Measurements from ENCODE around the gene STK32C.

STK32C gene

DNA sequence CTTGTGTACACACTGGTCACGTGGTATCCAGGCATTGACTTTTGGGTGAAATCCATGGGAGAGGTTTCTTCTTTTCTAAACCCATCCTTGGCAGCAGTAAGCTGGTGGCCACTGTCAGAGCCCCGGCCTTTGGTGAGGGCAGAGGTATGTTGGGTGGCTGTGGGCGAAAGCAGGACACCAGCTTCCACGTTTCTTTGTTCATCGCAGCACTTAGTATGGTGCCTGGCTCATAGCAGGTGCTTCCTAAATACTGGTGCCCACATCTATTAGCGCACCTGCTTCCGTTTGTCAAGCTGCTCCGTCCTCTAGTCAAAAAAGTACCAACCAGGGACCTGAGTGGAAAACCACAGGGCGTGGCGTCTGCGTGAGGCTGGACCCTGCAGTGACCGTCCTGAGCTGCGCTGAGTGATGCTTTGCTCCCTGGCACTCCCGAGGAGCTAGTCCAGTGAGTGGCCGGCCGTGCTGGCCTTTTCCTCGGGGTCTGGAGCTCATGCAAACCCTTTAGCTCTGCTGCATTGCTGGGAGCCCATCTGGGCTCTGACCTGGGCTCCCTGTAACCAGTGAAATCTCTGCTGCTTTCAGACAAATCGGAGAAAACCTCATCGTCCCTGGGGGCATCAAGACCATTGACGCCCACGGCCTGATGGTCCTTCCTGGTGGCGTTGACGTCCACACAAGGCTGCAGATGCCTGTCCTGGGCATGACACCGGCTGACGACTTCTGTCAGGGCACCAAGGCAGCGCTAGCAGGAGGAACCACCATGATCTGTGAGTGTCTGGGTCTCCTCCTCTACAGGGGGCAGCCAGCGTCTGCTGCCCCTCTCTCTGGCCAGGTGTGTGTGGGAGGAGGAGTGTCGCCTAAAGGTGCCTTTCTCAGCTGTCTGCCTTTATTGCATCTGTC, 115.4 kb downstream of the STK32C start:
- H3K4me3 ChIP-seq (ENCODE audit: low read length in 2 of 2) = no peak overlapping the region
- no peaks in the 10 kb centered on the region for H3K9me3 ChIP-seq (ENCODE audit: control insufficient read depth in 2 of 2, low read length in 2 of 2)
- H3K4me1 ChIP-seq (ENCODE audit: control insufficient read depth in 2 of 2, insufficient read depth in 2 of 2, low read length in 2 of 2) = no peaks in the 10 kb centered on the region
- no peak overlapping the region for H3K9ac ChIP-seq (ENCODE audit: low read depth in 1 of 2, low read length in 2 of 2)
- H3K27ac ChIP-seq (ENCODE audit: low read depth in 2 of 2, low read length in 2 of 2) = no peak overlapping the region
- peaks cover 4 to 8% of the 10 kb centered on the region in 2 donors for H3K27me3 ChIP-seq (ENCODE audit: control insufficient read depth in 2 of 2, insufficient read depth in 2 of 2, low read length in 2 of 2)
- H3K36me3 ChIP-seq (ENCODE audit: control insufficient read depth in 2 of 2, insufficient read depth in 2 of 2, low read length in 2 of 2) = no peaks in the 10 kb centered on the region

DNA sequence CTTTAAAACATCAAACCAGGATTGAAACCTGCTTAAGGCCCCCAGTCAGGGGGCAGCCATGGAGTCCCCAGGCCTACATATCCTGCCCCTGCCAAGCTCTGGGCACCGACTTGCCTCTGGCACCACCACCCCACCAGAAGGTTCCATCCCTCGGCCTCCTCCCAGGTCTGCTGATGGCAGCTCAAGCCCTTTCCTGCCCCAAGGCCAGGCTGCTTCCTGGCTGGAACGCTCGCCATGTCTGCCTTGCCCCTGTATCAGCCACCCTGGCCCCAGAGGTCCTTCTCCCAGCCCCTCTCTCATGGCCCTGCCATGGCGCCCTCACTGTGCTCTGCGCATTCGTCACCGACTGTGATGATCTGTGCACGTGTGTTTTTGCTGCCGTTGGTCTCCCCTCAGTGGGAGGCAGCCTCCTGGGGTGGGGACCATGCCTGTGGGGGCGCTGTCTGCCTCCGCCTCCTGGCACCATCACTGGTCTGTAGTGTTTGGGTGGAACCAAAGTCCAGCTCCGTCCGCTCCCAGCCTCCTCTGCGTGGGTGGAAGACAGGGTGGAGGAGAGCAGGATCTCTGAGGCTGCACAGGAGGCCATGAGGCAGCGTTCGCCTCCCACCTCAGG, 117.8 kb downstream of the STK32C start:
- Histone ChIP-seq H3K9me3 (ENCODE audit: control insufficient read depth in 2 of 2, low read length in 2 of 2) (no peaks in the 10 kb centered on the region), H3K27ac (ENCODE audit: low read depth in 2 of 2, low read length in 2 of 2) (no peak overlapping the region), H3K4me3 (ENCODE audit: low read length in 2 of 2) (no peak overlapping the region), H3K27me3 (ENCODE audit: control insufficient read depth in 2 of 2, insufficient read depth in 2 of 2, low read length in 2 of 2) (peaks cover 8 to 9% of the 10 kb centered on the region in 2 donors), H3K4me1 (ENCODE audit: control insufficient read depth in 2 of 2, insufficient read depth in 2 of 2, low read length in 2 of 2) (peaks cover 0 to 2% of the 10 kb centered on the region in 2 donors), H3K36me3 (ENCODE audit: control insufficient read depth in 2 of 2, insufficient read depth in 2 of 2, low read length in 2 of 2) (no peaks in the 10 kb centered on the region), H3K9ac (ENCODE audit: low read depth in 1 of 2, low read length in 2 of 2) (no peak overlapping the region)

DNA sequence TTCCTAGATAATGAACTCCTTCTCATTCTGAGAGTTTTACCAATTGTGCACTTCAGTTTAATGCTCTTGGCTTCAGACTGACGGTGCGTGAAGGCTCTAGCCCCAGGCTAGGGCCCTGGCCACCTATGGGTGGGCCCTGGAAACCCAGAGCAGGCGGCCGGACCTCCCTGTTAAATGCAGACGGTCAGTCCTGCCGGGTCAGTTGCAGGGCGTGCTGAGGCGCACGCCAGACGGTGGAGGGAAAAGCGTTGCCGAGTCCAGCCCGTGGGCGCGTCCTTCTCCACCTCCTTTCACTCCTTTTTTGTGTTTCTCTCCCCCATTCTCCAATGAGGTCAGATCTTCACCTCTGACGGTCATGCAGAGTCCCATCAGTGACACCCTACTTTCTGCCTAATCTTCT, 118.7 kb downstream of the STK32C start:
- Histone ChIP-seq H3K4me1 (ENCODE audit: control insufficient read depth in 2 of 2, insufficient read depth in 2 of 2, low read length in 2 of 2) (peaks cover 0 to 2% of the 10 kb centered on the region in 2 donors), H3K36me3 (ENCODE audit: control insufficient read depth in 2 of 2, insufficient read depth in 2 of 2, low read length in 2 of 2) (no peaks in the 10 kb centered on the region), H3K9ac (ENCODE audit: low read depth in 1 of 2, low read length in 2 of 2) (no peak overlapping the region), H3K27me3 (ENCODE audit: control insufficient read depth in 2 of 2, insufficient read depth in 2 of 2, low read length in 2 of 2) (peaks cover 12 to 13% of the 10 kb centered on the region in 2 donors), H3K4me3 (ENCODE audit: low read length in 2 of 2) (no peak overlapping the region), H3K9me3 (ENCODE audit: control insufficient read depth in 2 of 2, low read length in 2 of 2) (no peaks in the 10 kb centered on the region), H3K27ac (ENCODE audit: low read depth in 2 of 2, low read length in 2 of 2) (no peak overlapping the region)

DNA sequence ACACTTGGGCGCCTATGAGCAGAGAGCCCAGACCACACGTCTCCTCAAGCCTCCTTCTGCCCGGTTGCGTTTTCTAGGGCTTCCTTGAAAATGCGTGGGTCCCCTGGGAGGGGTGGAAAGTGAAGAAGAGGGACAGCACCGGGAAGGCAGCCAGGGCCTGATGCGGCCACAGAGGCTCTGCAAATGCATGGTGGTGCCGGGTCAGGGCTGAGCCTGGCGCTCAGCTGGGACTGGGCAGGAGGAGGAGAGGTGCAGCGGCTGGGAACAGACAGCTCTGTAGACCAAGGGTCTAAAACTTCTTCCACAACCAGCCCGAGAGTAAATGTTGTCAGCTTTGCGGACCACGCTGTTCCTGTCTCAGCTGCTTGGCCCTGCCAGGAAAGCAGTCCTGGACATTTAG, 119.4 kb downstream of the STK32C start:
- Histone ChIP-seq H3K27ac (ENCODE audit: low read depth in 2 of 2, low read length in 2 of 2) (no peak overlapping the region), H3K4me1 (ENCODE audit: control insufficient read depth in 2 of 2, insufficient read depth in 2 of 2, low read length in 2 of 2) (peaks cover 0 to 2% of the 10 kb centered on the region in 2 donors), H3K9ac (ENCODE audit: low read depth in 1 of 2, low read length in 2 of 2) (no peak overlapping the region), H3K36me3 (ENCODE audit: control insufficient read depth in 2 of 2, insufficient read depth in 2 of 2, low read length in 2 of 2) (no peaks in the 10 kb centered on the region), H3K4me3 (ENCODE audit: low read length in 2 of 2) (no peak overlapping the region), H3K27me3 (ENCODE audit: control insufficient read depth in 2 of 2, insufficient read depth in 2 of 2, low read length in 2 of 2) (peaks cover 15 to 18% of the 10 kb centered on the region in 2 donors), H3K9me3 (ENCODE audit: control insufficient read depth in 2 of 2, low read length in 2 of 2) (no peaks in the 10 kb centered on the region)

DNA sequence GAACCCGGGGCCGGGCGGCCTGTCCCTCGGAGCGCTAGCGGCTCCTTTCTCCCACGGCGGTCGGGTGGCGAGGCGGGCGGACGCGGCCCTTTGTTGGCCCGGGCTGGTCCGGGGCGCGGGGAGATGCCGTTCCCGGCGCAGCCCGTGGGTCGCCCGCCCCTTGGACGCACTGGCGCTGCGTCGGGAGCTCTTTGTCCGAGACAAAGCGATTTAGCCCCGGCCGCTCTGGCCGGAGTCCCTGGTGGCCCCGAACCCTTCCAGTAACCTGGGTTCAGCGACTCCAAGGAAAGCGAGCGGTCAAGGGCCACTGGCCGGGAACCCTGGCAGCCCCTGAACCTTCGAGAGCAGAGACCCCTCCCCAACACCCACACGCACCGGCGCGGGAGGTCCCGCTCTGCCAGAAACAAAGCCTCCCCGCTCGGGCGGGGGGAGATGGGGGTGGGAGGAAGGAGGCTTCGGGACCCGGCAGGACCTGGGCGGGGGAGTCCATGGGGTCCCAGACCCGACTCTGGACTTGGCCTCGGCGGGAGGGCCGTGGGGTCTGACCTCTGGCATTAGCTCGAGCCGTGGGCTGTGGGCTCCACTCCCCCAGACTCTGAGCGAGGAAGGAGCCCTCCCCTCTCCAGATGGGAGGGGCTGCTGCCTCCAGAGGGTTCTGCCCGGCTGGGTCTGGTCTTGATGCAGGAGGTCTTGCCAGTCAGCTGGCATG, 120.2 kb downstream of the STK32C start:
- Histone ChIP-seq H3K27ac (ENCODE audit: low read depth in 2 of 2, low read length in 2 of 2) (no peak overlapping the region), H3K9me3 (ENCODE audit: control insufficient read depth in 2 of 2, low read length in 2 of 2) (no peaks in the 10 kb centered on the region), H3K4me1 (ENCODE audit: control insufficient read depth in 2 of 2, insufficient read depth in 2 of 2, low read length in 2 of 2) (peaks cover 0 to 2% of the 10 kb centered on the region in 2 donors), H3K27me3 (ENCODE audit: control insufficient read depth in 2 of 2, insufficient read depth in 2 of 2, low read length in 2 of 2) (peaks cover 15 to 21% of the 10 kb centered on the region in 2 donors), H3K4me3 (ENCODE audit: low read length in 2 of 2) (no peak overlapping the region), H3K9ac (ENCODE audit: low read depth in 1 of 2, low read length in 2 of 2) (no peak overlapping the region), H3K36me3 (ENCODE audit: control insufficient read depth in 2 of 2, insufficient read depth in 2 of 2, low read length in 2 of 2) (no peaks in the 10 kb centered on the region)

DNA sequence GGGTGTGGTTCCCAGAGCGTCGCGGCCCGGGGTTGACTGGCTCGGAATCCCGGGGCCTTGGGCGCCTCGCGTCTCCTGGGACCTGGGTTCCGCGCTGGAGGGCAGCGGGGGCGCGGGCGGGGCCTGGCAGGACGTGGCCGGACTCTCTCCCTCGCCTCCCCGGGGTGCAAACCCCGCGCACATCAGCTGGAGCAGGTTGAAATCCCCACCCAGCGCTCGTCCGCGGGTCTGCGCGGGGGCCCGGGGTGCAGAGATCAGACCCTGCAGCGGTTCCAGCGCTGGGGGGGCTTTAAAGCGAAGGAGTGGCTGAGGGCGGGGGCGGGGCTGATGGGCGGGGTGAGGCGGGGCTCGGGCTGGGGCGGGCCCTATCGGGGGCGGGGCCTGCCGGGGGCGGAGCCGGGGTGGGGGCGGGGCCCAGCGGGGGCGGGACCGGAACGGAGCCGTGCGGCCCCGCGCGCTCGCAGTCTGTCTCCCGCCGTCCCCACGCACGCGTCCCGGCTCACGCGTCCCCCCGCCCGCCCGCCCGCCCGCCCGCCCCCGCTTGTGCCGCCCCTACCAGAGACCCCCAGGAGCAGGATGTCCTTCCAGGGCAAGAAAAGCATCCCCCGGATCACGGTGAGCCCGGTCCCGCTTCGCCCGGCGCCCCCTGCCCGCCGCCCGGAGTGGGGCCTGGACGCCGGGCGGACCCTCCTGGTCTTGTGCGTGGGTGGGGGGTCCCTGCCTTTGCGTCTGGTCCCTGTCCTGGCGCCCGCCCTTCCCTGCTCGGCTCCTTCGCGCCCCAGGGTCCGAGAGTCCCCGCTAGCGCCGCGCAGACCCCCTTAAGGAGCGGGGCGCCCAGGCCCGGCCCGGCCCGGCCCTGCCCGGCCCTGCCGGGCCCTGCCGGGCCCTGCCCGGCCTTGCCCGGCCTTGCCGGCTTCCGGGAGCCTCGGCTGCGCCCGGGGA, 121.0 kb downstream of the STK32C start, which contains the start of gene DPYSL4:
Gene DPYSL4, plus strand, starts transcription at position 461 of the 942 bp plus-strand sequence. Its CDS starts 116 bp downstream, at position 577.
- no peaks in the 10 kb centered on the region for H3K9me3 ChIP-seq (ENCODE audit: control insufficient read depth in 2 of 2, low read length in 2 of 2)
- peaks cover 0 to 2% of the 10 kb centered on the region in 2 donors for H3K4me1 ChIP-seq (ENCODE audit: control insufficient read depth in 2 of 2, insufficient read depth in 2 of 2, low read length in 2 of 2)
- H3K36me3 ChIP-seq (ENCODE audit: control insufficient read depth in 2 of 2, insufficient read depth in 2 of 2, low read length in 2 of 2) = no peaks in the 10 kb centered on the region
- H3K27me3 ChIP-seq (ENCODE audit: control insufficient read depth in 2 of 2, insufficient read depth in 2 of 2, low read length in 2 of 2) = peaks cover 21 to 22% of the 10 kb centered on the region in 2 donors
- H3K9ac ChIP-seq (ENCODE audit: low read depth in 1 of 2, low read length in 2 of 2) = no peak within 1 kb of the TSS
- no peak within 1 kb of the TSS for H3K4me3 ChIP-seq (ENCODE audit: low read length in 2 of 2)
- H3K27ac ChIP-seq (ENCODE audit: low read depth in 2 of 2, low read length in 2 of 2) = no peak within 1 kb of the TSS

DNA sequence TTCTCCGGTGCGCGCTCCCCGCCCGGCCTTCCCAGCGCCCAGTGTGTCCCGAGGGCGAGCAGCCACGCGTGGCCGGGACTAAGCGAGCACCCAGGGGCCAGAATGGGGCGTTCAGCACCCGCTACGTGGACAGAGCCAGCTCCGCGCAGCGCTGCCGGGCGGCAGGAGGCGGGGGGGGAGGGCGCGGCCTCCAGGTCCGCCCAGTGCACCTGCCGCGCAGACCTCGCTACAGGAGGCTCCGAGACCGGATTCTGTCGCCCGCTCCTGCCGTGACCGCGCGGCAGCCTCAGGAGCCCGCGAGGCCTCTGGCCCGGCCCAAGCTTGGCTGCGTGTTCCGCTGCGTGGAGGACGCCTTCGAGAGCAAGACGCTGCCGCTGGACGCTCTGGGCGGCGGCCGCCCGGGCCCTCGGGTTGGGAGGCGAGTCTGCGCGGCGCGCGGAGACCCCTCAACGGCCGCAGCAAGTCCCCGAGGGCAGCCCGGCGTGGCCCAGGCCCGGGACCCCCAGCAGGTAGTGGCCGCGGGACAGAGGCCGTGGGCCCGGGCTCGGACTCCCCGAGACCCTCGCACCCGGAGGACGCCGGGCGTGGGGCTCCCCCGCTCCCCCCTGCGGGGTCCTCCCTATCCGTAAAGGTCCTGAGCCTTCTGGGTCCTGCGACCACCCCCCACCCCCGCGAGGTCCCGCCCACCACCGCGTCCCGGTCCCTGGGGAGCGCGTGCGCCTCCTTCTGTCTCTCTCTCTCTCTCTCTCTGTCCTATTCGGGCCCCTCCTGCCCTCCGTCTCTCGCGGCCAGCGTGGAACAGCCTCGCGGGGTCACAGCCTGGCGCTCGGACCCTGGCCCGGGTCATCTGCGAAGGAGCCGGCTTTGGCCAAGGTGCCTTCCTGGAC, 121.9 kb downstream of the STK32C start:
- no peak overlapping the region for H3K4me3 ChIP-seq (ENCODE audit: low read length in 2 of 2)
- no peak overlapping the region for H3K9ac ChIP-seq (ENCODE audit: low read depth in 1 of 2, low read length in 2 of 2)
- H3K36me3 ChIP-seq (ENCODE audit: control insufficient read depth in 2 of 2, insufficient read depth in 2 of 2, low read length in 2 of 2) = no peaks in the 10 kb centered on the region
- no peaks in the 10 kb centered on the region for H3K9me3 ChIP-seq (ENCODE audit: control insufficient read depth in 2 of 2, low read length in 2 of 2)
- peaks cover 21 to 23% of the 10 kb centered on the region in 2 donors for H3K27me3 ChIP-seq (ENCODE audit: control insufficient read depth in 2 of 2, insufficient read depth in 2 of 2, low read length in 2 of 2)
- peaks cover 0 to 2% of the 10 kb centered on the region in 2 donors for H3K4me1 ChIP-seq (ENCODE audit: control insufficient read depth in 2 of 2, insufficient read depth in 2 of 2, low read length in 2 of 2)
- H3K27ac ChIP-seq (ENCODE audit: low read depth in 2 of 2, low read length in 2 of 2) = no peak overlapping the region

DNA sequence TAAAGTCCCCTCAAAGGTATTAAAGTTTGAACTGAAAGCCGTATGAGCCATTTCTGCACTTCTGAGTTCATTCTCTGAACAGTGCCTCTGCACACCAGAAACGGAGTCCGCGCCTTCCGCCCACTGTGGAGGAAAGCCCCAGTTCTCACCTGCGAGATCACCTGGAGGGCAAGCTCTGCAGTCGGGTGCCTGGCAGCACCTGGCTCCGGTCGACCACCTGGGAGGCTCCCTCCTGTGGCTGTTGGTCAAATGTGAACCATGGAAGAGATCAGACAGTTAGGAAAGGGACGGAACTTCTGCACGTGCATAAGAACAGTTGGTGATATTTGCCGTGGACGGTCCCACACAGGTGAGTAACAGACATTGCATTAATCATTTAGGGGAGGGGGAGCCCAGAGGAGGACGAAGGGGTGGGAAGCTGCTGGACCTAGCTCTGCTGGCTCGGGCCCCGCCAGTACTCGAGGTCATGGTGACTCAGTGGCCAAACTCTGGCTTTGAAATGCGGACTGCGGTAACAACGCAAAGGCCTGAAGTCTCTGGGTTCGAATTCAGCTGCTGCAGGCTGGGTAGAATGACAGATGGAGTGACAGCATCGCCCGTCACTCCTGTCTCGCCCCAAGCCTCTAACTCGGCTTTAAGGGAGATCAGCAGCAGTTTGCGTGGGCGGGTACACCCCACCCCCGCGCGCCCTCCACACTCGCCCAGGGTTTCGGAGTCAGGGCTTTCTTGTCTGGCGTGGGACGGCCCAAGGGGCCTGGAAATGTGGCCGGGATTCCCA, 122.7 kb downstream of the STK32C start:
- no peak overlapping the region for H3K4me3 ChIP-seq (ENCODE audit: low read length in 2 of 2)
- H3K9ac ChIP-seq (ENCODE audit: low read depth in 1 of 2, low read length in 2 of 2) = no peak overlapping the region
- no peak overlapping the region for H3K27ac ChIP-seq (ENCODE audit: low read depth in 2 of 2, low read length in 2 of 2)
- peaks cover 21 to 25% of the 10 kb centered on the region in 2 donors for H3K27me3 ChIP-seq (ENCODE audit: control insufficient read depth in 2 of 2, insufficient read depth in 2 of 2, low read length in 2 of 2)
- H3K4me1 ChIP-seq (ENCODE audit: control insufficient read depth in 2 of 2, insufficient read depth in 2 of 2, low read length in 2 of 2) = peaks cover 0 to 2% of the 10 kb centered on the region in 2 donors
- no peaks in the 10 kb centered on the region for H3K36me3 ChIP-seq (ENCODE audit: control insufficient read depth in 2 of 2, insufficient read depth in 2 of 2, low read length in 2 of 2)
- H3K9me3 ChIP-seq (ENCODE audit: control insufficient read depth in 2 of 2, low read length in 2 of 2) = no peaks in the 10 kb centered on the region

All from mucosa of rectum (tissue), 2 donors.